GM21423 (cell line): ENCODE results near the gene ARL5C.
"Not testable (repeated sequence)": the region's sequence is repeated elsewhere in the genome, so short reads cannot be mapped to it uniquely, and the experiment has no call there.

Experiments used
- ATAC-seq: cut with Tn5 transposase; IDR thresholded peaks from one replicate; pipeline ENCODE4 v1.9.1; 2021; ENCODE audit warnings: mild to moderate bottlenecking, moderate library complexity; ENCODE audit not compliant: unreplicated experiment

ARL5C gene

DNA sequence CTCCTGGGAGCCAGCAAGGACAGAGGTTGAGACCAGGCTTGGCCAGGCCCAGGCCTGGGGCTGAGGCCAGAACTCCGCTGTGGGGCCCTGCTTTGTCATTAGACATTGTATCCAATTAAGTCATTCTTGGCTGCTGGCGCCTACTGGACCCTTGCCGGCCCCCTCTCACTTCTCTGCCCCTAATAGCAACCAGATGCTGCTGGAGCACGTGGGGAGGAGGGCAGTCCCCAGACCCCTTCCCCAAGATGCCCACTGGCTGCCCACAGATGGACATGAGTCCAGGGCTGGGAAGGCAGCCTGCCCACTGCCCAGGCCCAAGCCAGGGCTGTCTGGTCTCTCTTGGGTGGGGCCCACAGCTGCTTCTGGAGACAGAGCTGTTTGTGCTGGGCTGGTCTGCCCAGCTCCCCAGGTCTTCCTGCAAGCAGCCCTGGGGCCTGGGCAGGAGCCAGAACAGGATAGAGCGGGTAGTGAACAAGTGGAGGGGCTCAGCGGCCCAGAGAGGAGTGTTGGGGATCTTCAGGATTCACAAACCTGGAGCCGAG, 22.3 kb downstream of the ARL5C start:
- no peak for ATAC-seq

DNA sequence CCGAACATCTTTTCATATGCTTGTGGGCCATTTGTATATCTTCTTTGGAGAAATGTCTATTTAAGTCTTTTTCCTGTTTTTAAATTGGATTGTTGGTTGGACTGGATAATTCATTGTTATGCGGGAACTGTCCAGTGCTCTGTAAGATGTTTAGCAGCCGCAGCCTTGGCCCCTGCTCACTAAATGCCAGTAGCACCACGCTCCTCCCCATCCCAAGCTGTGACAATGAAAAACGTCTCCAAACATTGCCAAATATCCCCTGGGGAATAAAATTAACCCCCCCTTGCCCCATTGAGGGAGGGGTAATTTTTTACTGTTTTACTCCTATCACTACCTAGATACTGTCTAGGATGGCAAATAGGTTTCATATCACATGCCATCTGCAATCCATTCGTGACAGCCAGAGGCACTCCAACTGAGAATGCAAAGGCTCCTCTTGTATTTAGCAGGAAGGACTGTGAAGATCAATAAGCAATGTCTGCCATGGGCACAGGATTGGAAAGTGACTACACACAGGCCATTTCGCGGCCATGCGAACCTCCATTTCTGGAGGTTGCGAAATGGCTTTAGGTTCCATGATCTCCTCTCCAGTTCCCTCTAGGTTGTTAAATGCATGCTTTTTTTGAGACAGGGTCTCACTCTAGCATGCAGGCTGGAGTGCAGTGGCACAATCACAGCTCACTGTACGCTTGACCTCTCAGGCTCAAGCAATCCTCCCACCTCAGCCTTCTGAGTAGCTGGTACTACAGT, 23.9 kb downstream of the ARL5C start:
- ATAC-seq: no peak

- ATAC-seq: no peak
Observed at GRCh38 chr17:39141294-39141693, 24.7 kb downstream of the ARL5C start.

- no peak for ATAC-seq
Observed at GRCh38 chr17:39139561-39139960, 26.4 kb downstream of the ARL5C start.

DNA sequence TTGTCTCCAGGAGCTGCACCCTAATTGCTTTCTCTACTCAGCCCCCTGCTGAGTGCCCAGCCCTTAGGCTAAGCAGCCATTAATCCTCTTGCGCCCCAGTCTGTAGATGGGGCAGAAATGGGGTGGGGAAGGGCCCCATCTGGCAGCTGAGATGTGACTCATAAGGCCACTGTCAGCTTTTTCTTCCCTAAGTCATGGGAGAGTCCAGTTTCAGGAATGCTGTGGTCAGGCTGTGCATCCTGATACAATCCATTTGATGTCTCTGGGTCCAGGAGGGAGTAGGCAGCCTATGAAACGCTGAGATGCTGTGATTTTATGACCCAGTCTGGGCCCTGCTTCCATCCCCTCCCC, 26.8 kb downstream of the ARL5C start:
- no peak for ATAC-seq

DNA sequence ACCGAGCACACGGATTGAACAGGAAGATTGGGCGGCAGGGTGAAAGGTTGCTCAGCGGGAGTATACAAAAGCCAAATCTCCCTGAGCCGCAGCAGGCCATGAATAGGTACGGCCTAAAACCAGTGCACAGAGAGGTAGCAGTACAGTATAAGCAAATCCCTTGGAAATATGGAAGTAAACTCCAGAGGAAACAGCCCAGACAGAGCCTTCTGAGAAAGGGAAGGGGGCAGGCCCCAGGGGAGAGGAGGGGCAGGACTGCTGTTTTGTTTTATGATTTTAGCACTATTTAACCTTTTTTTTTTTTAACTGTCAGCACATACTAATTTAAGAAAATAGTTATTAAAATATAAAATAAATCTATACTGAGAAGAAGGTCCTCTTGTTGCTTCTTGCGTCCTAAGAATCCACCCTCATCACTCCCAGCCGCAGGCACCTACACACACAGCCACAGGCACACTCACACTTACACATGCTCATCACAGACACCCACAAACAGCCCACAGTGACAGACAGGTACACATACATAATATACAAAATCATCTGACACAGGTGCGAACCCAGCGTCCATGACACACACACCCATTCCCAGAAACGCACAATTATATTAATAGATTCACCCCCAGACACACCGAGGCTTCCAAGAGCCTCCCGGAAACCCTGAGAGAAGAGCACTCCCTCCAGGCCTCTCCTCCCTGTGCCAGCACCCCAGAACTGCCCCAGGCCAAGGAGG, 27.4 kb downstream of the ARL5C start:
- no peak for ATAC-seq

DNA sequence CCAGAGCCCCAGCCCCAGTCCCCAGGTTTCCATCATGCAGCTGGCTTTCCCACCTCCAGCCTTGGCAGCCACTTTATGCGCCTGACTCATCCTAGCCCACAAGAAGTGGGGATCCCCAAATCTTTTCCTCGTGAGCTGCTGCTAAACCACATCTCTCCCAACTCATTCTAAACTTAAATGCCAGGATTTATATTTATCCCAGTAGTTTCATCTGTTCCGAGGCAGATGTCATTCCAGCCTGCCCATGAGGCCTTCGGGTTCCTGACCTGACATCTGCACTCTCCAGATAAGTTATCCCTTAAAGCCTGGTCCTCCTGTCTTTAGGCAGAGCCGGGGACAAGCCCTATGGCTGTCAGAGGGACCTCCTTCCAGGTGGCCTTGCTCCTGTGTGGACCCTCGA, 31.1 kb downstream of the ARL5C start:
- no peak for ATAC-seq

GRCh38 chr17:39132192-39132610, 33.8 kb downstream of the ARL5C start:
- no peak for ATAC-seq

DNA sequence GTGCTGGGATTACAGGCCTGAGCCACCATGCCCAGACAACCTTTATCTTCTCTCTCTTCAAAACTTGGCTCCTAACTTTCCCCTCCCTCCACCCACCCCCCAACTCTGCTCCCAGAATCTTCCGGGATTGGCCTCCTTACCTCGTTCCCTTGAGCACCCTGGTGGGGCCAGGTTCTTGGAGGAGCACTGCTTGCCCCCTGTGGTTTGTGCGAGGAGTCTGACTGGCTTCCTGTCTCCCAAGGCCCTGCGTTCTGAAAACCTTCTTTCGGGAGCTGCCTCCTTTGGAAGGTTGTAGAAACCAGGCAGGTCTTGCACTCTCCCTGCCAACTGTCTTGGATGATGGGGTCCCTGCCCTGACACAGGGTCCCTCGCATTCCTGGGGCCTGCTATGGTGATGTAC, 34.3 kb downstream of the ARL5C start:
- ATAC-seq: no peak

- no peak for ATAC-seq
Observed at GRCh38 chr17:39130205-39130604, 35.8 kb downstream of the ARL5C start.

DNA sequence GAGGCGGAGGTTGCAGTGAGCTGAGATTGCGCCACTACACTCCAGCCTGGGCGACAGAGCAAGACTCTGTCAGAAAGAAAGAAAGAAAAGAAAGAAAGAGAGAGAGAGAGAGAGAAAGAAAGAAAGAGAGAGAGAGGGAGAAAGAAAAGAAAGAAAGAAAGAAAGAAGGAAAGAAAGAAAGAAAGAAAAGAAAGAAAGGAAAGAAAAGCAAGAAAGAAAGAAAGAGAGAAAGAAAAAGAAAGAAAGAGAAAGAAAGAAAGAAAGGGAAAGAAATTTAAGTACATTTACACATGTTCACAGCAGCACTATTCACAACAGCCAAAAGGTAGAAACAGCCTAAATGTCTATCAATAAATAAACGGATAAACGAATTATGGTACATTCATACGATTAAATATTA, 36.4 kb downstream of the ARL5C start:
- ATAC-seq: not testable (repeated sequence)

- ATAC-seq: no peak
Observed at GRCh38 chr17:39126436-39126835, 39.5 kb downstream of the ARL5C start.

DNA sequence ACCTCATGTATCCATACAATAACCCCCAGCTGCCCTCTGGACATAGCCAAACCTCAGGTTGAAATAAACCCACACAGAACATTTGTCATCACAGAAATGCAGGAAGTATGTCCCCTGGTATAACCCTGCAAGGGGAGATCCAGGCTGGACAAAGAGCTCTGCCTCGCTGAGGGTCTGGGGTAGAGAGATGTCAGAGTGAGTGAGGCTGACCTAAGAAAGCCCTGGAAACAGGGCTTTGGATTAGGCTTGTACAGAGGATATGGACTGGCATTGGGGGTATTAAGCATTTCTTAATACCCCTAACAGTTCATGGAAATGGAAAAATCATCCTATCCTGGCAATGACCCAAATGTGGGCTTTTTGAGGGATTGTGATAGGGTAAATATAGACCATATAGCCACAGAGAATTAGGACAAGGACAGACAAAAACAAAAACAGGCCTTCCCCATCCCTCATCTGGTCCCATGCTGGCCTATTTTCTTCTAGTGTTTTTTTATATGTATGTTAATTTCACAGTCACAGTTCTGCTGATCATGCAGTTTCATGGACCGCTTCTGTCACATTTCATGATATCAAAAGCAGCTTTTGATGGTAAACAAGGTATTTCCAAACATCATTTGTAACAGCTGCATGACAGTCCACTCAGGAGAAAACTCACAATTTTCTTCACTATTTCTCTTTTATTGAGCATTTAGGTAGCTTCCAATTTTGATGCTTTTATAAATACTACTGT, 40.7 kb downstream of the ARL5C start:
- ATAC-seq: no peak

GRCh38 chr17:39123627-39124026, 42.3 kb downstream of the ARL5C start:
- no peak for ATAC-seq

- ATAC-seq: no peak
Observed at GRCh38 chr17:39122991-39123390, 43.0 kb downstream of the ARL5C start.

GRCh38 chr17:39121919-39122318, 44.0 kb downstream of the ARL5C start:
- not testable (repeated sequence) for ATAC-seq

DNA sequence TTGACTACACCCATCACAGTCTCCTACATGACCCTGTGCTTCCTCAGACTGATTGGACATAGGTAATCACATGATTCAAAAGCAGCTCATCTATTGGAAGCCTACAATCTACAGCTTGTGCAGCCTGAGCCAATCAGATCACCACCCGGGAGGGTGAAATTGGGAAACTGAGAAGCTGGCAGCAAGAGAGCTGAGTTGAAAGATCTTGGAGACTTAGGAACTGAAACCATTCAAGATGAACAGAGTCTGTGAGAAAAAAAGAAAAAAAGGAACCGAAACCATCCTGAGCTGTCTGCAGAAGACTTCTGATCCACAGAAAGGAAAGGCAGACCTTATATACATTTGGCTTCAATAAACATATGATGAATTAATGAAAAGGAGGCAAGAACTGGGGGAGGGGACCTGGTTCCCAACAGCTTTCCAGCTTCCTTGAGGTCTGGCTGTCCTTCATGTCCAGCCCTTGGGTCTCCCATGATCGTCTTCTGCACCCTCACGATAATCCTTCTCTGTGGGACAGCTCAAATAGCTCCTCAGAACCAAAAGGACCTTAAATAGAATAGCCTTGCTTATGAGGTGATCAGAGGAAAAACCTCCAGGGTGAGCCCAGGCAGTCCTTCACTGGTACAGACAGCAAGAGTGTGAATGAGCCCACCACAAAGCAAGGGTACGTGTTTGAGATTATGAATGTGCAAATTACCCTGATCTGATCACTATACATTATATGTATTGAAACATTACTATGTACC, 47.1 kb downstream of the ARL5C start:
- ATAC-seq: peak; percentile 64

DNA sequence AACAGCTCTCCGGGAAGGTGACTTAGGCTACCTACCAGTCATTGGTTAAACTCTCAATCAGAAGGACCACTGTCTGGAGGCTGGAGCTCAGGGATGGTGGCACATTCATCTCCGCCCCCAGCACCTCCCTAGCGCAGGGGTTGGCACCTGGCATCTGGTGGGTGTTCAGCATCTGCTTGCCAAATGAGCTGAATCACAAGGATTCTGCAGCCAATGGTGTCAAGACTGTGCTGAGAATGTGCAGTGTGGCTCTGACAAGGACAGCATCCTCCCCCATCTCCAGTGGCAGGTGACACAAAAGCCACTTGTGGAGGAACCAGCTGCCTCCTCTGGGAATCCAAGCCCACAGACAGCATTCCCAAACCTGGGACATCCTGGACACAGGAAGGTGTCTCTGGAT, 49.7 kb downstream of the ARL5C start:
- ATAC-seq: no peak

DNA sequence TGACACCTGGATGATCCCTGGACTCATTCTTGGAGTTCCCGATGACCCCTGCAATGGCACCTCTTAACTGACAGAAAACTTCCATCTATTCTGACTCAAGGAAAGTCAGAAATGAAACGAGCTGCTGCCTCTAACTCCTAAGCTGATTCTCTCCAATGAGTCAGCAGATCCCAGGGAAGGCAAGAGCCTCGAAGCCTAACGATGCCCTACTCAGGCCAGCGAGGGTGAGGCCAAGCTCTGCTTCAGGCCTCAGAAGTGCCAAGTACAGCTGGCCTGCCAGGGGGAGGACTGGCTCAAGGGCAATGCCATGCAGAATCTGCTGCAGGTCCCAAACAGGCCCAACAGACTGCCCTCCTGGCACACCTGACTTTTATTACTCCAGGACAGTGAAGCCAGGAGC, 50.8 kb downstream of the ARL5C start:
- ATAC-seq: no peak

GRCh38 chr17:39114723-39115122, 51.2 kb downstream of the ARL5C start:
- no peak for ATAC-seq

DNA sequence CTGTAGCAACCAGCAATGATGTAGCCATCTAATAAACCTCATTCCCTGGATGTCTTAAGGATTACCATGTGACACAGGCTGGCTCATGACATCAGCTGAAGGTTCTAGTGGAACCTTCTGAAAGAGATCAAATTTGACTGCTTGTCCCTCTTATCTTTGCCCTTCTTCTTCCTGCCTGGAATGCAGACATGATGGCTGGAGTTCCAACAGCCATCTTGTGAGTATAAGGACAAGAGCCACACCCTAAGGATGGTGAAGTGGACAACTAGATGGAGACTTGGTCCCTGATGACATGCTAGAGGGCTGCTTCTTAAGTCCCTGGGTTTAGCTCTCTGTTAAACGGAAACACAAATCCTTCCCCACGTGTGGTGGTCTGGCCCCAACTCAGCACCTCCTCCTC, 52.1 kb downstream of the ARL5C start:
- ATAC-seq: no peak
